GM21381 (cell line): ENCODE results near the gene TUBA1C.
"Not testable (repeated sequence)": the region's sequence is repeated elsewhere in the genome, so short reads cannot be mapped to it uniquely, and the experiment has no call there.

ENCODE experiments used
- ATAC-seq: cut with Tn5 transposase; IDR thresholded peaks from one replicate; pipeline ENCODE4 v1.9.1; 2021; ENCODE audit warnings: mild to moderate bottlenecking, moderate library complexity; ENCODE audit not compliant: unreplicated experiment

The TUBA1C gene

DNA sequence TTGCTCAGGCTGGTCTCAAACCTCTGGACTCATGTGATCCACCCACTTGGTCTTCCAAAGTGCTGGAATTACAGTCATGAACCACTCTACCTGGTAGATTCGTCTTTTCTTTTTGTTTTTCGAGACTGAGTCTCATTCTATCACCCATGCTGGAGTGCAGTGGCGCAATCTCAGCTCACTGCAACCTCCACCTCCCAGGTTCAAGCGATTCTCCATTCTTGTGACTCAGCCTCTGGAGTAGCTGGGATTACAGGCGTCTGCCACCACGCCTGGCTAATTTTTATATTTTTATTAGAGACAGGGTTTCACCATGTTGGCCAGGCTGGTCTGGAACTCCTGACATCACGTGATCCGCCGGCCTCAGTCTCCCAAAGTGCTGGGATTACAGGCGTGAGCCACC is 9.4 kb upstream of the TUBA1C start:
- ATAC-seq, result not testable (repeated sequence)

DNA sequence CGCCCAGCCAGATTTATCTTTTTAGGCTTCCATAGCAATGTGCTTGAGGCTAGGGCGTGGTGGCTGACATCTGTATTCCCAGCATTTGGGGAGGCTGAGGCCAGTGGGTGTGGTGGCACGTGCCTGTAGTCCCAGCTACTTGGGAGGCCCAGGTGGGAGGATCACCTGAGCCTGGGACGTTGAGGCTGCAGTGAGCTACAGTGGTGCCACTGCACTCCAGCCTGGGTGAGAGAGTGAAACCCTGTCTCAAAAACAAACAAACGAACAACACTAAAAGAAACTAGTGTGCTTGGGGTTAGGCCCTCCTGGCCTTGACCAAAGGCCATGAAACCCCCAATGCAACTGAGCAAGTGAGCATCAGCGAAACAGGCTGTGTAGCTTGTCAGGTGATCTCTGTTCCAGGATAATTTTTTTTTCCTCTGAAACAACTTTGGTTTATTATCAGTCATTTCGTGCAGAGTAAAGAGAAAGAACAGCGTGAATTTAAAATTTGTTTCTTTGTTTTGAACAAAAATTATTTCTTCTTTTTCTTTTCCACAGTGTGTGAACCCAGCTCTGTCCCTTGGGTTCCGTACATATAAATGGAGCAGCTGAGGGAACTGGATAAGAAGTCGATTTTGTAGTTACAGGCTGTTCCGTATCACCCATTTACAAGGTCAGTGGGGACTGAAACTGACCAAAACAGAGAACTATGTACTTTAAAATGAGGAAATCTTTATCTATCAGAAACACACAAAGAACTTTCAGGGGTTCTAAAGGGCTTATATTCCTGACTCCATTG is 8.8 kb upstream of the TUBA1C start:
- no peak for ATAC-seq

DNA sequence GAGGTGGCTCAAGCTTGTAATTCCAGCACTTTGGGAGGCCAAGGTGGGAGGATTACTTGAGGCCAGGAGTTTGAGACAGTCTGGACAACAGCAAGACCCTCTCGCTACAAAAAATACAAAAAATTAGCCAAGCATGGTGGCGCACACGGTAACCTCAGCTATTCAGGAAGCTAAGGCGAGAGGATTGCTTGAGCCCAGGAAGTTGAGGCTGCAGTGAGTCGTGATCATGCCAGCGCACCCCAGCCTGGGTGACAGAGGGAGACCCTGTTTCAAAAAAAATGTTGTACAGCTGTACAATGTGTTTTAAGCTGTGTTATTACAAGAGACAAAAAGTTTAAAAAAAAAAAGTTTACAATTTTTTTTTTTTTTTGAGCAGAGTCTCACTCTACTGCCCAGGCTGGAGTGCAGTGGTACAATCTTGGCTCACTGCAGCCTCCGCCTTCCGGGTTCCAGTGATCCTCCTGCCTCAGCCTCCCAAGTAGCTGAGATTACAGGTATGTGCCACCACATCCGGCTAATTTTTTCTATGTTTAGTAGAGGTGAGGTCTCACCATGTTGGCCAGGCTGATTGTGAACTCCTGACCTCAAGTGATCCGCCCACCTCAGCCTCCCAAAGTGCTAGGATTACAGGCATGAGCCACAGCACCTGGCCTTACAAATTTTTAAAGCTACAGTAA is 7.2 kb upstream of the TUBA1C start:
- not testable (repeated sequence) for ATAC-seq

DNA sequence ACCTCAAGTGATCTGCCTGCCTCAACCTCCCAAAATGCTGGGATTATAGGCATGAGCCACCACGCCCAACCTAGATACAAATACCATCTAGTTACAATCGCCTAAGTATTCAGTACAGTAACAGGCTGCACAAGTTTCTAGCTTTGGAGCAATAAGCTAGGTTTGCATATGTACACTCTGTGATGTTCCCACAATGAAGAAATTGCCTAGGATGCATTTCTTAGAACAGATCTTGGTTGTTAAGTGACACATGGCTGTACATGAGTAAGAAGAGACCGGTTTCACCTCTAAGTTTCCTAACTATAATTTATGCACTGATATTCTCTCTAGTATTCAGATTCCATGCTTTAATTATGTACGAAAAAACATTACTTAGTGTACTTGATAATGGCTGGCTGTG is 5.4 kb upstream of the TUBA1C start:
- ATAC-seq, result no peak

DNA sequence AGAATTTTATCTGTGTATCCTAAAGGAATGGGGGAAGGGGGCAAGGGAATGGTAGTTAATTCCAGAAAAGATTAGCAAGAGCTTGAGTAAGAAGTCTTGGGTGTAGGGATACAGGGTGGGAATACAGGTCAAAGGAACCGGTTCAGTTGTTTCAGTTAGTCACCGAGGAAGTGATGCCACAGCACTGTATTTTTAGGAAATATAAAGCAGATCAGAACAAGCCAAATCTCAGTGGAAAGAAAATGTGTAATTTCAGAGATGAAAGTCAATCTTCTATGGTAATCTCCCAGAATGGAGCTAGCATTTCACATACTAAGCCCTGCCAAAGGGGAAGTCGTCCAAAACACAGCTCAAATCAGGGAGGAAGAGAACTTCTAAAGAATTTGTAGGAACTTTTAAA is 4.7 kb upstream of the TUBA1C start:
- ATAC-seq, result no peak

DNA sequence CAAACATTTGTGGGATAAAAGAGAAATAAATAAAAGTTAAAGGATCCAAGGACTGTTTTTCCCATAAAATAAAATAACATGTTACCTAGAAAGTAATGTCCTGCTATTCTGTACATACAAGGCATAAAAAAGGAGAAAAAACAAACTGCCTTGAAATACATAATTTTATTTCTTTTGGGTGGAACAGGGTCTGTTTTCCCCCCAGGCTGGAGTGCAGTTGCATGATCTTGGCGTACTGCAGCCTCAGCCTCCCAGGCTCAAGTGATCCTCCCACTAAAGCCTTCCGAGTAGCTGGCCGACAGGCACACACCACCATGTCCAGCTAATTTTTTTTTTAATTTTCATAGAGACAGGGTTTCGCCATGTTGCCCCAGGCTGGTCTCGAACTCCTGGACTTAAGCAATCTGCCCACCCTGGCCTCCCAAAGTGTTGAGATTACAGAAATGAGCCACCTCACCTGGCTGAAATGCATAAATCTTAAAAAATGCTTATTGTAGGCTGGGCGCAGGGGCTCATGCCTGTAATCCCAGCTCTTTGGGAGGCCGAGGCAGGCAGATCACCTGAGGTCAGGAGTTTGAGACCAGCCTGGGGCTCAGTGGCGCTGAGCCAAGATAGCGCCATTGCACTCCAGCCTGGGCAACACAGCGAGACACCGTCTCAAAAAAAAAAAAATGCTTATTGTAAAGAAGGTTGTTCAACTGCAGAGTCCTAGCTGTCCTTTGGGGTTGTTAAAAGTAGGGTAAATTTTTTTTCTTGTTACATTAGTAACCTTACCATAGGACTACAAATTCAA is 4.1 kb upstream of the TUBA1C start:
- ATAC-seq, result no peak

DNA sequence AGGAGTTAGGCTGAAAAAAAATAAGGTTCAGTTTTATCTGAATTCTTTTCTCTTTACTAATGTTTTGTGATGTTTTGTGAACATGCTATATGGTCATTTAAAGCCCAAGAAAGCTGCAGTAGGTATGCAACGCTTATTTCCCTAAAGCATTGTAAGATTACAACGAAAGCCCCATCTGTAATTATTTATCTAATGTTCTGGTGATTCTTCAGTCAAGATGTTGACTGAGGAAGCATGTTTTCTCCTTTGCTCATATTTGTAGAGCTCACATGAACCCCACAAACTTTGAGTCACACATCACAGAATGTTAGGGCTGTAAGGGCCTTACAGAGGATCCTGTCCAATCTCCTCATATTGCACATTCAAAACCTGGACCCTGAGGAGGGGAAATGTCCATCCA is 3.2 kb upstream of the TUBA1C start:
- no peak for ATAC-seq

DNA sequence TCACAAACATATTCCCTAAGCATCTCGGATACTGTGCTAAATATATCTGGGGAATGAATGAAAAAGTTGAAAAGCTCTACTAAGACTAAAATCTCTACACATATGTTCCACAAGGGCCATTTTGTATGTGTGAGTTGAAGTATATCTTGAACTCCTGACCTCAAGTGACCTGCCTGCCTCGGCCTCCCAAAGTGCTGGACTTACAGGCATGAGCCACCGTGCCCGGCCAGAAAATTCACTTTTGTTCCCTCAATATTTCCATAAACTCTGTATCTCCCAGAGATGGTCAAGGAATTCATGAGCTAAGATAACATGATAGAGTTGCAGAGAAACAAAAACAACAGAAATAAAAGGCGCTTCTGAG is 1.5 kb upstream of the TUBA1C start:
- no peak for ATAC-seq

DNA sequence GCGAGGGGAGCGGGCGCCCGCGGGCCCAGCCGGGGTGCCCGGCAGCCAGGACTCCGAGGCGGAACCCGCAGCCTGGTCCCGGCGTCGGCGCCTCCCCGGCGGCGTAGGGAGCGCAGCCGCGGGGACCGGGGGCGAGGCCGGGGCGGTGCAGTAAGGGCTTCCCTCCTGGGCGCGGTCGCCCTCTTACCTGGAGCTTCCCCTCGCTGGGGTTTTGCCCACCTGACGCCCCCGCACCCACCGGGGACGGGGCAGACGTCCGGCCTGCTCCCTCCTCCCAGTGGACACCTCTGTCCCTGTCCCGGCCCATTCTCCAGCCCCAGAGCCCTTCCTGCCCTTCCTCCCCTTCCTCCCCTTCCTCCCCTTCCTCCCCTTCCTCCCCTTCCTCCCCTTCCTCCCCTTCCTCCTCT is 413 bp upstream of the TUBA1C start:
- peak; percentile 26 for ATAC-seq

DNA sequence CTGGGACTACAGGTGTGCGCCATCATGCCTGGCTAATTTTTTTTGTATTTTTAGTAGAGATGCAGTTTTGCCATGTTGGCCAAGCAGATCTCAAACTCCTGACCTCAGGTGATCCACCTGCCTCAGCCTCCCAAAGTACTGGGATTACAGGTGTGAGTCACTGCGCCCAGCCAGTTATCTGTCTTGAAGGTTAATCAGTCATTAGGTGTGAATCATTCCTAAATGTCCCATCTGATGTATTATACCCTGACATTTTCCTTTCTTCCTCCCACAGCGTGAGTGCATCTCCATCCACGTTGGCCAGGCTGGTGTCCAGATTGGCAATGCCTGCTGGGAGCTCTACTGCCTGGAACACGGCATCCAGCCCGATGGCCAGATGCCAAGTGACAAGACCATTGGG is 4.3 kb downstream of the TUBA1C start:
- not testable (repeated sequence) for ATAC-seq

DNA sequence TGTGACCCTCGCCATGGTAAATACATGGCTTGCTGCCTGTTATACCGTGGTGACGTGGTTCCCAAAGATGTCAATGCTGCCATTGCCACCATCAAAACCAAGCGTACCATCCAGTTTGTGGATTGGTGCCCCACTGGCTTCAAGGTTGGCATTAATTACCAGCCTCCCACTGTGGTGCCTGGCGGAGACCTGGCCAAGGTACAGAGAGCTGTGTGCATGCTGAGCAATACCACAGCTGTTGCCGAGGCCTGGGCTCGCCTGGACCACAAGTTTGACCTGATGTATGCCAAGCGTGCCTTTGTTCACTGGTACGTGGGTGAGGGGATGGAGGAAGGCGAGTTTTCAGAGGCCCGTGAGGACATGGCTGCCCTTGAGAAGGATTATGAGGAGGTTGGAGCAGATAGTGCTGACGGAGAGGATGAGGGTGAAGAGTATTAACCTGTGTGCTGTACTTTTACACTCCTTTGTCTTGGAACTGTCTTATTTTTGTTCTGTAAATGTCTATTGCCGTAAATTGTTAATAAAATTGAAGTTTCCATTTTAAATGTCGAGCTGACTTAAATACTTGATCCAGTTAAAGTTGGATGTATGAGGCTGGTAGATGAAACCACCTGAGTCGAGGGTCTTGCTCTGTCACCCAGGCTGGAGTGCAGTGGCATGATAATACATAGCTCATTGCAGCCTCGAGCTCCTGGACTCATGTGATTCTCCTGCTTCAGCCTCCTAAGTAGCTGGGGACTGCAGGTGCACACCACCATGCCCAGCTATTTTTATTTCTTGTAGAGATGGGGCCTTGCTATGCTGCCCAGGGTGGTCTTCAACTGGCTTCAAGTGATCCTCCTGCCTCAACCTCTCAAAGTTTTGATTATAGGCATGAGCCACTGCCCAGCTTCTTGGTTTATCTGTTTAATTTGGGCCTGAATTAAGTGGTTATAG is 8.2 kb downstream of the TUBA1C start:
- ATAC-seq, result no peak

DNA sequence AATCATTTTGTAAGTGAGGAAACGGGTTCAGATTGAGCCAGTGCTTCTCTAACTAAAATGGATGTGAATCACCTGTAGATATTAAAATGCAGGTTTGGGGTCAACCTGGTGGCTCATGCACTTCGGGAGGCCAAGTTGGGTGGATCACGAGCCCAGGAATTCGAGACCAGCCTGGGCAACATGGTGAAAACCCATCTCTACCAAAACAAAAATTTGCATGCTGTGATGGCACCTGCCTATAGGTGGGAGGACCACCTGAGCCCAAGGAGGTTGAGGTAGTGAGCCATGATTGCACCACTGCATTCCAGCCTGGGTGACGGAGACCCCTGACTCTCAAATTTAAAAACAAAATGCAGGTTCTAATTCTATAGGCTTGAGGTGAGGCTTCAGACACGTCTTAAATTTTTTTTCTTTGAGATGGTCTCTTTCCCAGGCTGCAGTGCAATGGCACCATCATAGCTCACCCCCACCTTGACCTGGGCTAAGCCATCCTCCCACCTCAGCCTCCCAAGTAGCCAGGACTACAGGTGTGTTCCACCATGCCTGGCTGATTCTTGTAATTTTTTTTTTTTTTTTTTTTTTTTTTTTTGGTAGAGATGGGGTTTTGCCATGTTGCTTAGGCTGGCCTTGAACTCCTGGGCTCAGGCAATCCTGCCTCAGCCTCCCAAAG is 9.0 kb downstream of the TUBA1C start:
- no peak for ATAC-seq

DNA sequence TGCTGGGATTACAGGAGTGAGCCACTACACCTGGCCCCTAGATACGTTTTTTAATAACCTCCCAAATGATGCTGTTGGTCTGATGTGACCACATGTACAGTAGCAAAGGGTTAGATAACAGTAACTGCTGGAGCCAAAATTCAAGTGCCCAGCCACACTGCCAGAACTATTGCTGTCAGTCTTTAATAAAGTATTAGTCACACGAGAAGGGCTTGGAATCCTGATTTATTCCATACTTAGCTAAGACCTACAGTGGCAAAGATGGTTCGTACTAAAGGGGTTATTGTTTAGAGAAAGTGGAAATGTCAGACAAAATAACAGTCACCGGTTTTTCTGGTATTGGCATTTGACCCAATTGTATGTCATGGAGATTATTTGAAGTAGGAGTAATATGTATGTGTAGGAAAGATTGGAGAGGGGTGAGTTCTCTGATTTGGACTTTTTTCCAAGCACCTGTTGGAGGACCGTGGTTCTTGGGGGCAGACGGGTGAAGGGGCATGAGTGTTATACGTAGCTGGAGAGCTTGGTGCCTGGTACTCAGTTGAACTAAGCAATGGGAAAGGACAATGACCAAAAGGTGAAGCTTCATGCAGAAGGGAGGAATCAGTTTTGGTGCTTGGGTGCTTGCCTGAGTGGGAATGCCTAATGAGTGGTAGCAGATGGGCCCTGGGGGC is 9.7 kb downstream of the TUBA1C start:
- no peak for ATAC-seq

DNA sequence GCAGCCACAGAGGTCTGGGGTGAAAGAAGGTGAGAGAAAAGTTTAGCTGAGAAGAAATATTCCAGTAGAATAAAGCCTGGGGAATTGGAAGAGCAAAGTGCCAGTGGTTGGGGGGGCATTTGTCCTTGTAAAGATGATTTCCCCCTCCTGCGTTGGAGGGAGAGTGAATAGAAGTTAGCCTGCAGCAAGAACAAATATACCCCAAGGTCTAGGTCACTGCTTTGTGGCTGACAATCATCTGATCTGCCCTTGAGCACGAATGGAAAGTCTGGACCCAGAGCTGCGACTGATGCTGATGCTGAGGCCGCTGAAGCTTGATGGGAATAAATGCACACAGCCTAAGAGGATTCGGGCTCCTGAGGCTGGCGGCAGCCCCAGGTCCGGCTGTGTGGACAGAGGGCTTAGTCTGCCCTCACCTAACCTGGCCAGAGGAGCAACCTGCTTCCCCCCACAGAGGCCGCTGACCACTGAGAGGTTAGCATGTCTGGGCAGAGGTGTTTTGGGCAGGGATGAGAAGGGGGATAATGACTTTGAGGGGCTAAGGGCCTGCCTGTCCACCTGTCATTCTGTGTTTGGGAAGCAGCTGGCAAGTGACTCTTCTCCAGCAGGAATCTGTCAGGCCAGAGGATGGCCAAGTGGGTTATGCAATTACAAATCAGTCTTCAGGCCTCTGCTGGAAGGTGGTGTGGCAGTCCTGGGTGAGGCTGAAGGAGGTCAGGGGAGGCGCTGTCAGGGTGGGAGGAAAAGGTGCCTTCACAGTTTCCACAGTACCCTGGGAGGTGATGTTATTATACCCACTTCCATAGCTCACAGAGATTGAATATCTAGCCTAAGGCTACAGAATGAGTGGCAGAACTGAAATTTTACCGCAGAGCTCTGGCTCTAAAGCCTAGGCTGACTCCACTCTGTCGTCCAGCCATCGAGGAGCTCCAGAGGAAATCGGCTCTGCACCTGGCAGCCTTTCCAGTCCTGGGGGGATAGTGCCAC is 11.7 kb downstream of the TUBA1C start:
- ATAC-seq, result no peak

DNA sequence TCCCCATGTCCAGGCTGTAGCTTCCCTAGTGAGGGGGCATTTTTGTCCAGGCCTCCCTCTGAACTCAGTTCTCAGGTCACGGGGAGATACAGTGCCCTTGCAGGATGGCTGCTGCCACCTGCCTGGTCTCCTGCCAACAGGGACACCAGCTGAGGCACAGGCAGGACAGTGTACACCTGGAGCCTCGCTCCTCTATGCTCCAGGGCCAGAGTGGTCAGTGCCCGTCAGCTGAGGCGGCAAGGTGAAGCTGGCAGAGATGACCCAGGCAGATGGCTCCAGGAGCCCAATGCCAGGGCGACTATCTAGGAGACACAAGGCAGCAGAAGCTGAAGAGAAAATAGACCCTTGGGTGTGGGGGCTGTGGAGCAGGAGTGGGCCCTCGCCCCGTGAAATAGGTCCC is 12.6 kb downstream of the TUBA1C start:
- ATAC-seq, result no peak

DNA sequence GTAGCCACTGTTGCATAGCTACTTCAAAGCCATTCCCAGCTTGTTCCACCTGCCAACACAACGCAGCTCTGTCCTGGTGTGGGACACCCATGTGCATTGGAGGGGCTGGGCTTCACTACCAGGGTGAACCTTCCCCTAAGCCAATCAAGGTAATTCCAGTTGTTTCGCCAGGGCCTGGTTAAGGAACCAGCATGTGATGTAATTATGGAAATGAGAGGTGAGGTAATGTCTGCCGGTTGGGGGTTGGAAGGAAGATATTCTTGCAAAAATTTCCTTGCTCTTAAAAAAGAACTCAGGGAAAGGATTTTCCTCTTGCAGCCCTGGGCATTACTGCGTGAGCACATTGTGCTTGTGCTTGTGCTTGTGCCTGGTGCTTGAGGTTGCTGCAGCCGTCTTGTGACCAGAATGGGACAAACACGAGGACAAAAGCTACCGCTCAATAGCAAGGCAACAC is 14.9 kb downstream of the TUBA1C start:
- ATAC-seq, result no peak

DNA sequence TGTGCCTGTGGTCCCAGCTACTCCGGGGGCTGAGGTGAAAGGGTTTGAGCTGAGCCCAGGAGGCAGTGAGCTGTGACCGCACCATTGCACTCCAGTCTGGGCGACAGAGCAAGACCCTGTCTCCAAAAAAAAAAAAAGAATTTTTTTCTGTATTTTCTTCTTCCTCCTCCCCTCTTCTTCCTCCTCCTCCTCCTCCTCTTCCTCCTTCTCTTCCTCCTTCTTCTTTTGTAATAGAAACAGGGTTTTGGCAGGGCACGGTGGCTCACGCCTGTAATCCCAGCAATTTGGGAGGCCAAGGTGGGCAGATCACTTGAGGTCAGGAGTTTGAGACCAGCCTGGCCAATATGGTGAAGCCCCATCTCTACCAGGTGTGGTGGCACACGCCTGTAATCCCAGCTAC is 15.7 kb downstream of the TUBA1C start:
- ATAC-seq, result not testable (repeated sequence)

DNA sequence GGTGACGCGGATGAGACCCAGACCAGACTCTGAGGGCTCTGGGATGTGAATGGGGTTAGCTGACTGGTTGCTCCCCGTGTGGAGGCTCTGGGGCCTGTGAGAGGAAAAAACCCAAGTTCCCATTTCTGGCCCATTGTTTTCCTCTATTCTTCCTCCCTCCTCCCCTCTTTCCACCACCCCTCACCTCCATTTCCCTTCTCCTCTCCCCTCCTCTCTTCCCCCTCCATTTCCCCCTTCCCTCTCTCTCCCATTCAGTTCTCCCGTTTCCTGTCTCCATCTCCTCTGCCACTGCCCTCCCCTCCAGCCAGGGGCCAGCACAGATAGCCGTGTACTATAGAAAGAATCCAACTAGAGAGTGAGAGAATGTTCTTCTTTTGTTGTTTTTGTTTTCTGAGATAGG is 17.4 kb downstream of the TUBA1C start:
- ATAC-seq, result no peak
